H9 (cell line): ENCODE data around the gene CDH20. TPM values are rescaled to one million over a fixed set of nuclear protein-coding genes. Genes with fewer than 3 reads are reported as not detected.

Source experiments
- DNase-seq: peaks from one replicate; pipeline ENCODE4 v3.0.0-alpha.2; 2017
- H2AFZ ChIP-seq: one replicate; pipeline ENCODE4 v1.6.1; 2013; ENCODE audit warnings: mild to moderate bottlenecking, low read length, control low read depth, moderate library complexity
- H2AK5ac ChIP-seq: 2 replicates; pipeline ENCODE4 v1.6.1; 2013; ENCODE audit warnings: low read length, control low read depth, mixed read lengths; ENCODE audit not compliant: insufficient read length
- H2BK120ac ChIP-seq: one replicate; pipeline ENCODE4 v1.6.1; 2013; ENCODE audit warnings: low read depth, mild to moderate bottlenecking, low read length, control low read depth, inconsistent platforms; ENCODE audit not compliant: poor library complexity, severe bottlenecking
- H2BK12ac ChIP-seq: 2 replicates; pipeline ENCODE4 v1.6.1; 2013; ENCODE audit warnings: low read length, control low read depth, mixed read lengths, low read depth; ENCODE audit not compliant: insufficient read length
- H2BK15ac ChIP-seq: 2 replicates; pipeline ENCODE4 v1.6.1; 2013; ENCODE audit warnings: low read depth, low read length, control low read depth
- H2BK20ac ChIP-seq: one replicate; pipeline ENCODE4 v1.6.1; 2013; ENCODE audit warnings: low read depth, mild to moderate bottlenecking, low read length, control low read depth, inconsistent platforms; ENCODE audit not compliant: poor library complexity, severe bottlenecking
- H2BK5ac ChIP-seq: 2 replicates; pipeline ENCODE4 v1.6.1; 2013; ENCODE audit warnings: low read length, control low read depth, mixed read lengths; ENCODE audit not compliant: insufficient read length
- H3K14ac ChIP-seq: 2 replicates; pipeline ENCODE4 v1.6.1; 2013; ENCODE audit warnings: low read length, control low read depth; ENCODE audit not compliant: insufficient read depth
- H3K18ac ChIP-seq: 2 replicates; pipeline ENCODE4 v1.6.1; 2013; ENCODE audit warnings: low read depth, mild to moderate bottlenecking, mixed read lengths, low read length, control low read depth; ENCODE audit not compliant: insufficient read length
- H3K23ac ChIP-seq: 2 replicates; pipeline ENCODE4 v1.6.1; 2013; ENCODE audit warnings: low read length, control low read depth, mixed read lengths, low read depth; ENCODE audit not compliant: insufficient read length
- H3K23me2 ChIP-seq: 2 replicates; pipeline ENCODE4 v1.6.1; 2013; ENCODE audit warnings: low read depth, mild to moderate bottlenecking, mixed read lengths, low read length, control low read depth; ENCODE audit not compliant: insufficient read length, poor library complexity, severe bottlenecking
- H3K27ac ChIP-seq: 2 replicates; pipeline ENCODE4 v1.5.1; 2013; ENCODE audit warnings: low read length, control low read depth, mixed read lengths, low read depth; ENCODE audit not compliant: insufficient read length
- H3K27me3 ChIP-seq: 2 replicates; pipeline ENCODE4 v1.6.1; 2013; ENCODE audit warnings: low read length, control low read depth, inconsistent platforms; ENCODE audit not compliant: insufficient read depth
- H3K4ac ChIP-seq: 2 replicates; pipeline ENCODE4 v1.6.1; 2013; ENCODE audit warnings: low read depth, mild to moderate bottlenecking, control low read depth, inconsistent platforms, low read length, moderate library complexity
- H3K4me1 ChIP-seq: 2 replicates; pipeline ENCODE4 v1.6.1; 2013; ENCODE audit warnings: low read length, control low read depth, inconsistent platforms; ENCODE audit not compliant: insufficient read depth
- H3K4me2 ChIP-seq: 2 replicates; pipeline ENCODE4 v1.6.1; 2013; ENCODE audit warnings: low read length, control low read depth, mixed read lengths; ENCODE audit not compliant: insufficient read length, insufficient read depth
- H3K56ac ChIP-seq: 2 replicates; pipeline ENCODE4 v1.6.1; 2013; ENCODE audit warnings: low read depth, mild to moderate bottlenecking, mixed read lengths, low read length, control low read depth; ENCODE audit not compliant: insufficient read length
- H3K79me1 ChIP-seq: 2 replicates; pipeline ENCODE4 v1.6.1; 2013; ENCODE audit warnings: low read depth, mild to moderate bottlenecking, moderate library complexity, low read length, control low read depth, inconsistent platforms; ENCODE audit not compliant: insufficient read depth, poor library complexity, severe bottlenecking
- H3K79me2 ChIP-seq: 2 replicates; pipeline ENCODE4 v1.6.1; 2013; ENCODE audit warnings: low read length, control low read depth, inconsistent platforms; ENCODE audit not compliant: insufficient read depth
- H3K9ac ChIP-seq: 2 replicates; pipeline ENCODE4 v1.6.1; 2013; ENCODE audit warnings: low read length, control low read depth, mixed read lengths; ENCODE audit not compliant: insufficient read length; ENCODE audit errors: extremely low read depth
- H3K9me3 ChIP-seq: one replicate; pipeline ENCODE4 v1.6.1; 2013; ENCODE audit warnings: low read depth, low read length, inconsistent platforms; ENCODE audit not compliant: control insufficient read depth
- H3T11ph ChIP-seq: one replicate; pipeline ENCODE4 v1.6.1; 2013; ENCODE audit warnings: mild to moderate bottlenecking, low read length, control low read depth, inconsistent platforms
- H4K20me1 ChIP-seq: one replicate; pipeline ENCODE4 v1.6.1; 2013; ENCODE audit not compliant: control insufficient read depth, insufficient read length, insufficient read depth
- H4K5ac ChIP-seq: 2 replicates; pipeline ENCODE4 v1.6.1; 2013; ENCODE audit warnings: low read depth, mild to moderate bottlenecking, mixed read lengths, low read length, control low read depth; ENCODE audit not compliant: insufficient read length
- H4K8ac ChIP-seq: replicated peaks from 2 replicates; pipeline ENCODE4 v1.6.1; 2013; ENCODE audit warnings: low read length, control low read depth, mixed read lengths, low read depth; ENCODE audit not compliant: insufficient read length
- H4K91ac ChIP-seq: 2 replicates; pipeline ENCODE4 v1.6.1; 2013; ENCODE audit warnings: low read depth, mild to moderate bottlenecking, moderate library complexity, mixed read lengths, low read length, control low read depth; ENCODE audit not compliant: insufficient read length
- H3K27ac Mint-ChIP-seq, 3 experiments: 2 replicates in 2 of 3; 3 replicates in 1 of 3; pipeline ENCODE4 v1.8.0; 2020 to 2021; ENCODE audit warnings: mixed read lengths in 3 of 3, mild to moderate bottlenecking in 1 of 3, moderate library complexity in 1 of 3
- H3K27me3 Mint-ChIP-seq: 2 replicates; pipeline ENCODE4 v1.8.0; 2021; ENCODE audit warnings: low read depth, mild to moderate bottlenecking, moderate library complexity, mixed read lengths
- H3K36me3 Mint-ChIP-seq, 3 experiments: 2 replicates in 2 of 3; 3 replicates in 1 of 3; pipeline ENCODE4 v1.8.0; 2020 to 2021; ENCODE audit warnings: low read depth in 3 of 3, mixed read lengths in 3 of 3; ENCODE audit not compliant: insufficient read depth in 1 of 3
- H3K4me1 Mint-ChIP-seq, 2 experiments: 2 replicates each; pipeline ENCODE4 v1.8.0; 2020; ENCODE audit warnings: mixed read lengths in 2 of 2
- H3K4me3 Mint-ChIP-seq, 2 experiments: 2 replicates in 1 of 2; 3 replicates in 1 of 2; pipeline ENCODE4 v1.8.0; 2020 to 2021; ENCODE audit warnings: mild to moderate bottlenecking in 2 of 2, mixed read lengths in 2 of 2, moderate library complexity in 1 of 2
- H3K9me3 Mint-ChIP-seq, 2 experiments: 2 replicates in 1 of 2; 3 replicates in 1 of 2; pipeline ENCODE4 v1.8.0; 2020; ENCODE audit warnings: mild to moderate bottlenecking in 2 of 2, mixed read lengths in 2 of 2, moderate library complexity in 1 of 2
- CTCF ChIP-seq: fragments of 200-600 bp; sonication (generic); conservative IDR thresholded peaks from 3 replicates; pipeline ENCODE4 v1.8.0; 2021; ENCODE audit warnings: antibody characterized with exemption, mild to moderate bottlenecking
- WGBS: extraction: QIAGEN DNeasy Blood & Tissue Kit; methylation state at CpG from one replicate; pipeline ENCODE4 v1.1.7; 2013; ENCODE audit warnings: missing lambda C conversion rate, low lambda C conversion rate, mixed read lengths; ENCODE audit not compliant: insufficient read length; ENCODE audit errors: extremely low coverage; 5-methylcytosine and 5-hydroxymethylcytosine counted together
- total RNA-seq: library from RNA; stranded (reverse); gene quantifications from 2 replicates; pipeline ENCODE4 v1.2.1, GENCODE V29; 2021

CDH20 gene
- total RNA-seq, 1 experiment from 2014 or later = not detected

DNA sequence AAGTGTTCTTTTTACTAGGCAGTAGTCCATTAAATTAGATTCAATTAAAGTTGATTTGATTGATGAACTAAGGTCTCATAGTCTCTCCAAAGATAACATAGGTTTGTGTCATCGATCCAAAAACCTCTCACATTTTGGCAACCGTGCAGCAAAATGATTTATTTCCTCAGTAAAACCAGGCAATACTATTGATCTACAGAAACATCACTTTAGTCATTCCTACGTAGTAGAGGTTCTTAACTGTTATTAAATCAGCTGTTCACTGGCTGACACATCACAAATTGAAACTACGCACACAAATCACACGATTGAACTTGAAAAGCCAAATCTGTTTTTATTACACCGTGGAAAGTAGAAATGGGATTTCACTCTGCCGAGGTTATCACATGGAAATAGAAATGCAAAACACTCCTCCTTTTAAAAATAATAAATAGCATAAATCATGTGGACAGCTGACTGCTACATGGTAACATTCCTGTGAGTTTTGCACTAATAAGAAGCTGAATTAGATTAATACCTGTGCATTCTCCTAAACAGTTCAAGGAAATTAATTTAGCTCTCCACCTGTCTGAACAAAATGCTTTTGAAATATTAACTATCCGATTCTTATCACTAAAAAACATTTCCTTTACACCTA is 262.5 kb downstream of the CDH20 start:
- no peaks in the 10 kb centered on the region for H3K23me2 ChIP-seq
- no peak overlapping the region for H3K4me3 Mint-ChIP-seq
- no peak overlapping the region for H4K8ac ChIP-seq
- H3K27ac ChIP-seq = no peak overlapping the region
- H3K27me3 Mint-ChIP-seq = no peaks in the 10 kb centered on the region; the same call in 1 of the 2 replicates
- H3K4ac ChIP-seq = no peak overlapping the region
- no peak overlapping the region for H4K91ac ChIP-seq
- TF ChIP-seq CTCF = no peak
- H3K4me1 Mint-ChIP-seq = peaks cover 10 to 15% of the 10 kb centered on the region in 2 experiments
- H2BK120ac ChIP-seq = no peak overlapping the region
- H3T11ph ChIP-seq = no peak overlapping the region
- no peaks in the 10 kb centered on the region for H3K79me2 ChIP-seq
- no peak overlapping the region for H3K14ac ChIP-seq
- H3K27ac Mint-ChIP-seq = no peak overlapping the region
- no peaks in the 10 kb centered on the region for H3K9me3 Mint-ChIP-seq
- H3K36me3 Mint-ChIP-seq = peaks cover 0 to 5% (median 0%) of the 10 kb centered on the region in 3 experiments; a peak in 3 of 7 replicates
- no peaks in the 10 kb centered on the region for H3K9me3 ChIP-seq
- no peak overlapping the region for H2BK20ac ChIP-seq
- no peaks in the 10 kb centered on the region for H3K27me3 ChIP-seq
- 100% methylated on average over 1 of the region's 8 CpGs for WGBS
- H2BK12ac ChIP-seq = no peak overlapping the region
- peaks cover 4% of the 10 kb centered on the region; the same call in 1 of the 2 replicates for H3K4me1 ChIP-seq
- H3K79me1 ChIP-seq = no peaks in the 10 kb centered on the region
- H2AFZ ChIP-seq = no peak overlapping the region
- H3K4me2 ChIP-seq = no peak overlapping the region
- no peak overlapping the region for H2BK15ac ChIP-seq
- H3K23ac ChIP-seq = no peak overlapping the region
- H3K56ac ChIP-seq = no peak overlapping the region
- H2AK5ac ChIP-seq = no peak overlapping the region
- H4K20me1 ChIP-seq = no peaks in the 10 kb centered on the region
- H2BK5ac ChIP-seq = no peak overlapping the region
- no peak overlapping the region for H3K18ac ChIP-seq
- H4K5ac ChIP-seq = no peak overlapping the region
- no peak for DNase-seq
- H3K9ac ChIP-seq = no peak overlapping the region
